B cell (primary cell): ENCODE data around the gene TMEM38B.

Experiments
- EZH2 ChIP-seq: IDR thresholded peaks from 2 replicates; pipeline ENCODE4 v1.6.1; 2012; ENCODE audit warnings: borderline replicate concordance, low read depth, mild to moderate bottlenecking, moderate library complexity, low read length; ENCODE audit not compliant: insufficient read depth, poor library complexity, severe bottlenecking
- TF ChIP-seq, protein P1 (sequence below): fragments of 200-600 bp; IDR thresholded peaks from one replicate; pipeline ENCODE4 v1.8.0; 2022; ENCODE audit warnings: antibody characterized with exemption, mild to moderate bottlenecking

DNA sequence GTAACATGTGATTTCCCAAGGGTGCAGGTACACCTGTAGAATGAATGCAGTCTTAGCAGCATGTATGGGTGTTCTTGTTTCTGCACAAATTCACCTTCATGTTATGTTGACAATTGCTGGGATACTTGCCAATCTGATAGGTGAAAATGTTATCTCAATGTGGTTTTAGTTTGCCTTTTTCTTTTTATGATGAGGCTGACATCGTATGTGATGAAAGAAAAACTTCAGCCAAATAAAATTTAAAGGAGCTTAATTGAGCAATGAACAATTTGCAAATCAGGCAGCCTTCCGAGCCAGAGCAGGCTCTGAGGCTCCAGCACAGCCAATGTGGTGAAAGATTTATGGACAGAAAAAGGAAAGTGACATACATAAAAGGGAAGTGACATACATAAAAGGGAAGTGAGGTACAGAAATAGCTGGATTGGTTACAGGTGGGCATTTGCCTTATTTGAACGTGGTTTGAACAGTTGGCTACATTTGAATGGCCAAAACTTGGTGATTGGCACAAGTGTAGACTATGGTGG is 21.6 kb upstream of the TMEM38B start:
- no peak for TF ChIP-seq EZH2
- TF ChIP-seq, protein P1, sequence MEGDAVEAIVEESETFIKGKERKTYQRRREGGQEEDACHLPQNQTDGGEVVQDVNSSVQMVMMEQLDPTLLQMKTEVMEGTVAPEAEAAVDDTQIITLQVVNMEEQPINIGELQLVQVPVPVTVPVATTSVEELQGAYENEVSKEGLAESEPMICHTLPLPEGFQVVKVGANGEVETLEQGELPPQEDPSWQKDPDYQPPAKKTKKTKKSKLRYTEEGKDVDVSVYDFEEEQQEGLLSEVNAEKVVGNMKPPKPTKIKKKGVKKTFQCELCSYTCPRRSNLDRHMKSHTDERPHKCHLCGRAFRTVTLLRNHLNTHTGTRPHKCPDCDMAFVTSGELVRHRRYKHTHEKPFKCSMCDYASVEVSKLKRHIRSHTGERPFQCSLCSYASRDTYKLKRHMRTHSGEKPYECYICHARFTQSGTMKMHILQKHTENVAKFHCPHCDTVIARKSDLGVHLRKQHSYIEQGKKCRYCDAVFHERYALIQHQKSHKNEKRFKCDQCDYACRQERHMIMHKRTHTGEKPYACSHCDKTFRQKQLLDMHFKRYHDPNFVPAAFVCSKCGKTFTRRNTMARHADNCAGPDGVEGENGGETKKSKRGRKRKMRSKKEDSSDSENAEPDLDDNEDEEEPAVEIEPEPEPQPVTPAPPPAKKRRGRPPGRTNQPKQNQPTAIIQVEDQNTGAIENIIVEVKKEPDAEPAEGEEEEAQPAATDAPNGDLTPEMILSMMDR: no peak
